Stomach (tissue), 4 donors: ENCODE measurements around the gene CC2D2B.

Source experiments
- CTCF ChIP-seq, 7 experiments: fragments of 450-650 bp in 4 of 7; fragments of 200-600 bp in 3 of 7; sonication (generic) in 3 of 7; IDR thresholded peaks; one replicate each; pipeline ENCODE4 v1.5.1; 2016 to 2019; ENCODE audit warnings: antibody characterized with exemption in 7 of 7, control low read depth in 2 of 7, mild to moderate bottlenecking in 1 of 7
- POLR2A ChIP-seq, 4 donors: fragments of 450-650 bp; IDR thresholded peaks; one replicate each; pipeline ENCODE4 v1.6.1; 2016; ENCODE audit warnings: antibody characterized with exemption in 4 of 4, control low read depth in 2 of 4, mild to moderate bottlenecking in 1 of 4, moderate library complexity in 1 of 4

- no peak for TF ChIP-seq CTCF (IDR thresholded peaks at IDR 0.05)
- TF ChIP-seq POLR2A (IDR thresholded peaks at IDR 0.05): no peak
Measured at GRCh38 chr10:95865814-95866466, 41.8 kb upstream of the CC2D2B start.
